Skeletal muscle tissue (tissue), 4 donors: Measurements from ENCODE around the gene CES4A. TPM values are rescaled to one million over a fixed set of nuclear protein-coding genes. Genes with fewer than 3 reads are reported as not detected.
A peak's percentile ranks its signal among the peaks of the same experiment; 100 is the strongest.
"Not testable (repeated sequence)": the region's sequence is repeated elsewhere in the genome, so short reads cannot be mapped to it uniquely, and the experiment has no call there.

ENCODE experiments used
- H3K27ac ChIP-seq: one replicate; pipeline ENCODE4 v1.7.0; 2013; ENCODE audit warnings: mild to moderate bottlenecking, low read depth, low read length, inconsistent platforms
- H3K27me3 ChIP-seq, 3 donors: one replicate each; pipeline ENCODE4 v1.7.0; 2013; ENCODE audit warnings: low read length in 3 of 3; ENCODE audit not compliant: control insufficient read depth in 3 of 3, insufficient read depth in 3 of 3
- H3K36me3 ChIP-seq, 3 donors: one replicate each; pipeline ENCODE4 v1.7.0; 2013; ENCODE audit warnings: low read length in 3 of 3; ENCODE audit not compliant: control insufficient read depth in 3 of 3, insufficient read depth in 3 of 3
- H3K4me1 ChIP-seq, 3 donors: one replicate each; pipeline ENCODE4 v1.7.0; 2013; ENCODE audit warnings: low read length in 3 of 3, mild to moderate bottlenecking in 3 of 3; ENCODE audit not compliant: control insufficient read depth in 3 of 3, insufficient read depth in 3 of 3
- H3K4me3 ChIP-seq, 3 donors: one replicate each; pipeline ENCODE4 v1.7.0; 2013; ENCODE audit warnings: low read length in 3 of 3
- H3K9ac ChIP-seq, 3 donors: one replicate each; pipeline ENCODE4 v1.7.0; 2013; ENCODE audit warnings: low read length in 3 of 3, mild to moderate bottlenecking in 3 of 3, moderate library complexity in 2 of 3, low read depth in 1 of 3
- H3K9me3 ChIP-seq, 3 donors: one replicate each; pipeline ENCODE4 v1.7.0; 2013; ENCODE audit warnings: low read length in 3 of 3; ENCODE audit not compliant: control insufficient read depth in 3 of 3
- total RNA-seq: library from RNA; depleted of rRNA; stranded (reverse); fragments of >200 nt; gene quantifications from one replicate; pipeline ENCODE4 v1.2.3, GENCODE V29; 2014
- donor health status: Osteomylitis.

Gene CES4A
- total RNA-seq, 1 donor from 2014 or later: 1.0 TPM

GRCh38 chr16:66954097-66954659, 34.2 kb upstream of the CES4A start:
- H3K27me3 ChIP-seq: peaks cover 0 to 3% (median 0%) of the 10 kb centered on the region in 3 donors
- H3K27ac ChIP-seq: peak overlapping the region; percentile 1
- no peaks in the 10 kb centered on the region for H3K36me3 ChIP-seq
- peak overlapping the region; percentile 27 to 61 (median 40) for H3K9ac ChIP-seq
- H3K4me1 ChIP-seq: peaks cover 5 to 22% (median 22%) of the 10 kb centered on the region in 3 donors
- H3K9me3 ChIP-seq: no peaks in the 10 kb centered on the region
- H3K4me3 ChIP-seq: no peak overlapping the region

GRCh38 chr16:66955363-66956153, 32.8 kb upstream of the CES4A start:
- H3K27me3 ChIP-seq, H3K9me3 ChIP-seq, H3K4me3 ChIP-seq, H3K36me3 ChIP-seq, H3K9ac ChIP-seq, H3K27ac ChIP-seq: not testable (repeated sequence)
- peaks cover 10 to 26% (median 20%) of the 10 kb centered on the region in 3 donors for H3K4me1 ChIP-seq

GRCh38 chr16:66956154-66956457, 32.3 kb upstream of the CES4A start:
- H3K4me3 ChIP-seq, H3K9me3 ChIP-seq, H3K27ac ChIP-seq, H3K9ac ChIP-seq, H3K36me3 ChIP-seq, H3K27me3 ChIP-seq: not testable (repeated sequence)
- peaks cover 10 to 31% (median 24%) of the 10 kb centered on the region in 3 donors for H3K4me1 ChIP-seq

- Histone ChIP-seq H3K27ac (no peak overlapping the region), H3K9me3 (no peaks in the 10 kb centered on the region), H3K4me1 (peaks cover 14 to 25% (median 16%) of the 10 kb centered on the region in 3 donors), H3K36me3 (peaks cover 0 to 19% (median 12%) of the 10 kb centered on the region in 3 donors), H3K4me3 (no peak overlapping the region), H3K27me3 (peaks cover 0 to 2% (median 0%) of the 10 kb centered on the region in 3 donors), H3K9ac (no peak overlapping the region)
These were observed 29.3 kb upstream of the CES4A start for GRCh38 chr16:66958857-66959703.

- Histone ChIP-seq H3K27ac (no peak overlapping the region), H3K4me3 (no peak overlapping the region), H3K9me3 (no peaks in the 10 kb centered on the region), H3K27me3 (peaks cover 0 to 2% (median 0%) of the 10 kb centered on the region in 3 donors), H3K36me3 (peaks cover 0 to 26% (median 17%) of the 10 kb centered on the region in 3 donors), H3K4me1 (peaks cover 14 to 22% (median 16%) of the 10 kb centered on the region in 3 donors), H3K9ac (peak overlapping the region in 1 of 3 donors; percentile 11)
These were observed 28.7 kb upstream of the CES4A start for GRCh38 chr16:66959704-66960161.

GRCh38 chr16:66960270-66960669, 28.1 kb upstream of the CES4A start:
- Histone ChIP-seq H3K9ac (no peak overlapping the region), H3K27ac (no peak overlapping the region), H3K36me3 (peaks cover 0 to 30% (median 17%) of the 10 kb centered on the region in 3 donors)

GRCh38 chr16:66961065-66961744, 27.2 kb upstream of the CES4A start, which contains the start of gene CES3:
Gene CES3 (plus strand): TSS chr16:66961266. CDS start chr16:66961308, 42 bp downstream.
- H3K9me3 ChIP-seq: no peaks in the 10 kb centered on the region
- no peak within 1 kb of the TSS for H3K4me3 ChIP-seq
- H3K27me3 ChIP-seq: peaks cover 0 to 2% (median 0%) of the 10 kb centered on the region in 3 donors
- no peak within 1 kb of the TSS for H3K27ac ChIP-seq
- H3K9ac ChIP-seq: peak within 1 kb of the TSS in 1 of 3 donors; percentile 33
- peaks cover 14 to 20% (median 16%) of the 10 kb centered on the region in 3 donors for H3K4me1 ChIP-seq
- H3K36me3 ChIP-seq: peaks cover 0 to 37% (median 20%) of the 10 kb centered on the region in 3 donors

More at GRCh38 chr16:66960270-66960669, 28.1 kb upstream of the CES4A start:
- Histone ChIP-seq H3K27me3 (peaks cover 0 to 2% (median 0%) of the 10 kb centered on the region in 3 donors), H3K4me1 (peaks cover 14 to 20% (median 16%) of the 10 kb centered on the region in 3 donors), H3K9me3 (no peaks in the 10 kb centered on the region), H3K4me3 (no peak overlapping the region)

- Histone ChIP-seq H3K27me3 (peaks cover 0 to 2% (median 0%) of the 10 kb centered on the region in 3 donors), H3K4me3 (no peak overlapping the region), H3K9me3 (no peaks in the 10 kb centered on the region), H3K36me3 (peaks cover 0 to 42% (median 23%) of the 10 kb centered on the region in 3 donors), H3K9ac (no peak overlapping the region), H3K27ac (no peak overlapping the region), H3K4me1 (peaks cover 14 to 20% (median 16%) of the 10 kb centered on the region in 3 donors)
These were observed 26.5 kb upstream of the CES4A start for GRCh38 chr16:66961914-66962313.

DNA sequence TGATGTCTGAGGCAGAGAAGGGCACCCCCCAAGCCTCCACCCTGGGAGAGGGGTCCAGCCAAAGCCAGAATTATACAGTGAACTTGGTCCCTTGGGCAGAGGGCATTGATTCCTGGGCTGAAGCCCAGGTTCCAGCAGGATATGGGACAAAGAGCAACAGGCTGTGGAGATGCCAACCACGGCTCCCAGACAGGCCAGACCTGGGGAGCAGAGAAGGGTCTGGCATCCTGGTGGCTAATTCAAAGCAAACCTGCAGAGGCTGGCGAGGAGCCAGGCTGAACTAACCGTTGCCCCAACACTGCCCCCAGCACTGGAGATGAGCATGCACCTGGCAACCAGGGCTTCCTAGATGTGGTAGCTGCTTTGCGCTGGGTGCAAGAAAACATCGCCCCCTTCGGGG, 24.3 kb upstream of the CES4A start:
- Histone ChIP-seq H3K9ac (no peak overlapping the region), H3K36me3 (peaks cover 6 to 50% (median 26%) of the 10 kb centered on the region in 3 donors), H3K27ac (no peak overlapping the region), H3K4me1 (peaks cover 12 to 18% (median 15%) of the 10 kb centered on the region in 3 donors), H3K27me3 (peaks cover 0 to 2% (median 0%) of the 10 kb centered on the region in 3 donors), H3K4me3 (no peak overlapping the region), H3K9me3 (no peaks in the 10 kb centered on the region)
